K562 (cell line): ENCODE measurements around the gene ANXA4.
"Not testable (repeated sequence)": the region's sequence is repeated elsewhere in the genome, so short reads cannot be mapped to it uniquely, and the experiment has no call there.

ENCODE experiments used
- CREB3L1 ChIP-seq: fragments of 450-650 bp; IDR thresholded peaks from 2 replicates; pipeline ENCODE4 v1.6.1; 2014; ENCODE audit warnings: low read depth, mild to moderate bottlenecking, moderate library complexity, borderline replicate concordance
- CREB5 ChIP-seq: fragments of 250-450 bp; sonication (Bioruptor Pico); IDR thresholded peaks from 2 replicates; pipeline ENCODE4 v1.5.0; 2020; ENCODE audit warnings: mild to moderate bottlenecking
- CTCF ChIP-seq, 3 experiments: IDR thresholded peaks in 2 of 3; conservative IDR thresholded peaks in 1 of 3; 2 replicates each; pipeline ENCODE4 v1.5.1; 2011 to 2012; ENCODE audit warnings: low read length in 3 of 3, mild to moderate bottlenecking in 3 of 3, control low read depth in 2 of 3, improper control_type of control experiment in 1 of 3, inconsistent platforms in 1 of 3, low read depth in 1 of 3, mixed read lengths in 1 of 3, moderate library complexity in 1 of 3; ENCODE audit not compliant: insufficient read depth in 2 of 3
- EZH2 ChIP-seq: IDR thresholded peaks from 2 replicates; pipeline ENCODE4 v1.6.1; 2012; ENCODE audit warnings: low read depth, mild to moderate bottlenecking, inconsistent platforms, low read length, borderline replicate concordance
- MAFF ChIP-seq: IDR thresholded peaks from 2 replicates; pipeline ENCODE4 v1.6.1; 2012; ENCODE audit warnings: low read length, improper control_type of control experiment
- MCM7 ChIP-seq, 2 experiments: fragments of 450-650 bp; IDR thresholded peaks; 2 replicates each; pipeline ENCODE4 v1.6.1; 2016 to 2018
- MXI1 ChIP-seq: IDR thresholded peaks from 2 replicates; pipeline ENCODE4 v1.6.1; 2011; ENCODE audit warnings: low read depth, mild to moderate bottlenecking, improper control_type of control experiment, low read length
- REST ChIP-seq, 2 experiments: fragments of 450-650 bp; formaldehyde crosslinking in 1 of 2; IDR thresholded peaks; 2 replicates each; pipeline versions ENCODE4 v1.4.0 to v1.6.1; 2014 to 2020; ENCODE audit warnings: mild to moderate bottlenecking in 2 of 2, borderline replicate concordance in 1 of 2, low read depth in 1 of 2
- STAT6 ChIP-seq: sonication (generic); formaldehyde crosslinking; IDR thresholded peaks from 2 replicates; pipeline ENCODE4 v1.8.1; 2023; ENCODE audit warnings: mild to moderate bottlenecking, missing genetic modification reagents
- TARDBP ChIP-seq: fragments of 450-650 bp; IDR thresholded peaks from 2 replicates; pipeline ENCODE4 v1.6.1; 2016
- U2AF2 ChIP-seq: fragments of 200-400 bp; formaldehyde crosslinking; optimal IDR thresholded peaks from 2 replicates; pipeline ENCODE3; 2017; ENCODE audit warnings: low read depth, mild to moderate bottlenecking, low read length
- ZNF274 ChIP-seq: IDR thresholded peaks from 2 replicates; pipeline ENCODE4 v1.6.1; 2011; ENCODE audit warnings: low read depth, mild to moderate bottlenecking, low read length, moderate library complexity, borderline replicate concordance

GRCh38 chr2:69774258-69774983, 32.5 kb downstream of the ANXA4 start:
- TF ChIP-seq CTCF (IDR thresholded peaks at IDR 0.05 in 2 of 3, conservative IDR thresholded peaks at IDR 0.05 in 1 of 3; ENCODE audit: insufficient read depth in 2 of 3, low read depth in 1 of 3, low read length in 3 of 3); REST (IDR thresholded peaks at IDR 0.05; ENCODE audit: borderline replicate concordance); REST (CRISPR knock-in tag; IDR thresholded peaks at IDR 0.05; ENCODE audit: low read depth); TARDBP; ZNF274; CREB3L1; CREB5 (CRISPR knock-in tag); MXI1; MCM7 (IDR thresholded peaks at IDR 0.05); U2AF2; MAFF; STAT6 (CRISPR knock-in tag); EZH2: not testable (repeated sequence)
